HG02970 (cell line): ENCODE results near the gene CDH4.

Source experiments
- ATAC-seq: cut with Tn5 transposase; IDR thresholded peaks from one replicate; pipeline ENCODE4 v1.9.1; 2021; ENCODE audit warnings: mild to moderate bottlenecking, moderate library complexity, moderate number of reproducible peaks; ENCODE audit not compliant: unreplicated experiment, low FRiP score

CDH4 gene

GRCh38 chr20:61918548-61918947 is 666.5 kb downstream of the CDH4 start:
- ATAC-seq, result no peak

GRCh38 chr20:61919239-61919638 is 667.2 kb downstream of the CDH4 start:
- ATAC-seq, result no peak

- ATAC-seq, result no peak
Measured at GRCh38 chr20:61919675-61920365, 667.8 kb downstream of the CDH4 start.

- no peak for ATAC-seq
Measured at GRCh38 chr20:61922411-61922810, 670.4 kb downstream of the CDH4 start.

GRCh38 chr20:61922936-61923335 is 670.9 kb downstream of the CDH4 start:
- no peak for ATAC-seq

GRCh38 chr20:61923371-61924166 is 671.5 kb downstream of the CDH4 start:
- no peak for ATAC-seq

- ATAC-seq, result no peak
Measured at GRCh38 chr20:61924211-61924857, 672.3 kb downstream of the CDH4 start.

GRCh38 chr20:61924858-61925554 is 672.9 kb downstream of the CDH4 start:
- ATAC-seq, result no peak

- ATAC-seq, result no peak
Measured at GRCh38 chr20:61925555-61926252, 673.6 kb downstream of the CDH4 start.

GRCh38 chr20:61926253-61926613 is 674.2 kb downstream of the CDH4 start:
- no peak for ATAC-seq

- no peak for ATAC-seq
Measured at GRCh38 chr20:61926796-61927192, 674.7 kb downstream of the CDH4 start.

- no peak for ATAC-seq
Measured at GRCh38 chr20:61927193-61927825, 675.2 kb downstream of the CDH4 start.

GRCh38 chr20:61927826-61928541 is 675.9 kb downstream of the CDH4 start:
- ATAC-seq, result no peak

- no peak for ATAC-seq
Measured at GRCh38 chr20:61929561-61929960, 677.5 kb downstream of the CDH4 start.

GRCh38 chr20:61929971-61930666 is 678.1 kb downstream of the CDH4 start:
- no peak for ATAC-seq

GRCh38 chr20:61930776-61931475 is 678.9 kb downstream of the CDH4 start:
- ATAC-seq, result no peak

- ATAC-seq, result no peak
Measured at GRCh38 chr20:61931476-61932198, 679.6 kb downstream of the CDH4 start.
